ENCODE measurements around the gene ESYT1. TPM values are rescaled to one million over a fixed set of nuclear protein-coding genes. Genes with fewer than 3 reads are reported as not detected.

ESYT1 gene
- total and polyA plus RNA-seq, 9 of the 15 experiments (the other 6 are each of a cell fraction or from before 2014, with no cell fraction given) = 132 to 420 (median 164) TPM

GRCh38 chr12:56192582-56192981 lies 64.5 kb downstream of the ESYT1 start:
- Histone ChIP-seq H3K36me3 (ENCODE audit: control insufficient read depth, insufficient read depth, low read length) (0 out of 3 replicates have a peak, but pooled peaks cover 1% of the 10 kb centered on the region), H3K27ac (ENCODE audit: extremely low read depth, low read depth, low read length) (no peak overlapping the region), H3K4me2 (ENCODE audit: insufficient read depth, low read length) (no peak overlapping the region), H3K4me1 (replicated peaks in 1 of 2; ENCODE audit: control insufficient read depth in 2 of 2, insufficient read depth in 2 of 2, low read length in 2 of 2) (peaks cover 4 to 10% of the 10 kb centered on the region in 2 experiments; a peak in 3 of 5 replicates), H3K79me2 (ENCODE audit: control insufficient read depth, insufficient read depth, low read length) (peaks cover 21% of the 10 kb centered on the region), H3K9me3 (replicated peaks; ENCODE audit: control insufficient read depth, insufficient read depth, low read depth, low read length) (no peaks in the 10 kb centered on the region), H2AFZ (ENCODE audit: low read depth, low read length) (peak overlapping the region; percentile 97), H3K9me1 (ENCODE audit: control insufficient read depth, insufficient read depth, low read length) (no peaks in the 10 kb centered on the region), H4K20me1 (replicated peaks; ENCODE audit: control insufficient read depth, insufficient read depth, low read length) (no peaks in the 10 kb centered on the region), H3K9ac (ENCODE audit: insufficient read depth in 1 of 2, low read depth in 2 of 2, low read length in 2 of 2) (0 out of 4 replicates have a peak overlapping the region, but pooled peaks of 1 of the 2 experiments have one; percentile 12), H3K4me3 (no peak overlapping the region), H3K27me3 (ENCODE audit: control insufficient read depth in 2 of 2, insufficient read depth in 2 of 2, low read length in 2 of 2) (no peaks in the 10 kb centered on the region)
- intact Hi-C loops (cut with micrococcal nuclease) (loop anchor here (2.0 to 5.0 kb wide), 3 partner anchors 68 to 145 kb away; no protein-coding TSS in a partner anchor), in situ Hi-C loops (cut with MboI) (loop anchor here (5.0 kb wide), 2 partner anchors 65 to 275 kb away; partner anchors contain the start of genes ANKRD52 and SPRYD4)
- FAIRE-seq (no peak), DNase-seq (ENCODE audit: extremely low read depth in 1 of 4, low spot score in 3 of 4) (no peak), ATAC-seq (no peak)
- ChIA-PET CTCF (ENCODE audit: low intra/inter-chr PET ratio) (interaction anchor here (1.1 to 2.2 kb wide), 11 partner anchors 9 to 402 kb away, joined by 3 to 31 read pairs (median 4); partner anchors contain the start of genes ANKRD52, COQ10A, NABP2 and RNF41), POLR2A (interaction anchor here (0.6 to 5.9 kb wide), 4 partner anchors 13 to 88 kb away, joined by 3 to 54 read pairs (median 3); partner anchors contain the start of genes PA2G4, RNF41 and ZC3H10)
- no peak for TF ChIP-seq KAT8 (IDR thresholded peaks at IDR 0.05; ENCODE audit: low read depth)
- peak; percentile 80 for TF ChIP-seq ZNF512 (tag; IDR thresholded peaks at IDR 0.05)
- TF ChIP-seq MBD2 (IDR thresholded peaks at IDR 0.05; ENCODE audit: borderline replicate concordance, low read depth) = no peak
- no TSS peak for BruUV-seq (replicated peaks)

All from K562 (cell line).